Mesendoderm (in vitro differentiated cells): ENCODE data around the gene GOT1.

Experiments
- DNase-seq: peaks from one replicate; pipeline ENCODE4 v3.0.0; 2013
- H2AK5ac ChIP-seq: 2 replicates; pipeline ENCODE4 v1.6.1; 2013; ENCODE audit warnings: low read length, inconsistent platforms
- H2BK120ac ChIP-seq: 2 replicates; pipeline ENCODE4 v1.6.1; 2013; ENCODE audit warnings: low read depth, mild to moderate bottlenecking, low read length, moderate library complexity, mixed read lengths
- H2BK15ac ChIP-seq: replicated peaks from 2 replicates; pipeline ENCODE4 v1.6.1; 2013; ENCODE audit warnings: low read depth, mild to moderate bottlenecking, moderate library complexity
- H2BK5ac ChIP-seq: 2 replicates; pipeline ENCODE4 v1.6.1; 2013; ENCODE audit warnings: low read length, inconsistent platforms
- H3K18ac ChIP-seq: 2 replicates; pipeline ENCODE4 v1.6.1; 2013; ENCODE audit warnings: mild to moderate bottlenecking, low read length, mixed read lengths
- H3K23ac ChIP-seq: one replicate; pipeline ENCODE4 v1.6.1; 2013; ENCODE audit warnings: low read length
- H3K27ac ChIP-seq: 2 replicates; pipeline ENCODE4 v1.5.1; 2013; ENCODE audit warnings: low read depth, mild to moderate bottlenecking, inconsistent platforms, low read length, moderate library complexity
- H3K27me3 ChIP-seq: 2 replicates; pipeline ENCODE4 v1.6.1; 2013; ENCODE audit warnings: low read length, control low read depth, mild to moderate bottlenecking, inconsistent platforms; ENCODE audit not compliant: insufficient read depth, poor library complexity
- H3K36me3 ChIP-seq: 2 replicates; pipeline ENCODE4 v1.6.1; 2013; ENCODE audit warnings: low read length, inconsistent platforms; ENCODE audit not compliant: control insufficient read depth, insufficient read depth
- H3K4ac ChIP-seq: one replicate; pipeline ENCODE4 v1.6.1; 2013; ENCODE audit warnings: low read depth, mild to moderate bottlenecking, low read length, moderate library complexity
- H3K4me1 ChIP-seq: 2 replicates; pipeline ENCODE4 v1.6.1; 2013; ENCODE audit warnings: low read depth, low read length, inconsistent platforms; ENCODE audit not compliant: control insufficient read depth
- H3K4me2 ChIP-seq: 2 replicates; pipeline ENCODE4 v1.6.1; 2013; ENCODE audit warnings: low read length
- H3K4me3 ChIP-seq: 2 replicates; pipeline ENCODE4 v1.5.1; 2013; ENCODE audit warnings: mild to moderate bottlenecking, low read length
- H3K56ac ChIP-seq: one replicate; pipeline ENCODE4 v1.6.1; 2013; ENCODE audit warnings: low read length
- H3K79me1 ChIP-seq: 2 replicates; pipeline ENCODE4 v1.6.1; 2013; ENCODE audit warnings: low read length, inconsistent platforms
- H3K79me2 ChIP-seq: 2 replicates; pipeline ENCODE4 v1.6.1; 2013; ENCODE audit warnings: mild to moderate bottlenecking, low read length; ENCODE audit not compliant: control insufficient read depth, insufficient read depth
- H3K9ac ChIP-seq: 2 replicates; pipeline ENCODE4 v1.6.1; 2013; ENCODE audit warnings: low read length, inconsistent platforms
- H4K5ac ChIP-seq: one replicate; pipeline ENCODE4 v1.6.1; 2013; ENCODE audit warnings: low read length
- H4K8ac ChIP-seq: one replicate; pipeline ENCODE4 v1.6.1; 2013; ENCODE audit warnings: low read depth, mild to moderate bottlenecking, control low read depth, low read length, moderate library complexity
- WGBS: extraction: QIAGEN DNeasy Blood & Tissue Kit; methylation state at CpG from one replicate; pipeline ENCODE4 v1.1.7; 2013; ENCODE audit warnings: low lambda C conversion rate, missing lambda C conversion rate; ENCODE audit not compliant: insufficient coverage; ENCODE audit errors: extremely low coverage; 5-methylcytosine and 5-hydroxymethylcytosine counted together

The GOT1 gene

DNA sequence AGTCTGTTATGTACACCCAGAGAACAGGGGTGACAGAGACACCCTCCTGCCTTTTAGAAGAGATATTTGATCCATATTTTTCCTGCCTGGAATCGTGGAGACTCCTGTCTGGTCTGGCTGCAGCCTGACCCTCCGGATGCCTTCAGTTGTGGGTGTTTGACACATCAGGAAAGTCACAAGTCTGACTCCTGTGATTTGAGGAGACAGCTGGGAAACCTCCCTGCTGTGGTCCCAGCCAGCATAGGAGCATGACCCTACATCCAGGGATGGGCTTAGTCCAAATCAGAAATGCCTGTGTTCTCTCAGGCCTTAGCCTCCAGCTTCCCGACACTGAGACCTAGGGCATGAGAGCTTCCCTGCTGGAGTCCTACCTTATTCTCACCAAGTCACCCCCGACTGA is 43.4 kb downstream of the GOT1 start:
- Histone ChIP-seq H3K9ac (no peak overlapping the region), H3K4me3 (no peak overlapping the region), H4K8ac (no peak overlapping the region), H3K4me2 (no peak overlapping the region), H3K79me1 (no peaks in the 10 kb centered on the region), H3K4me1 (peaks cover 17% of the 10 kb centered on the region), H3K56ac (no peak overlapping the region), H2BK5ac (no peak overlapping the region), H3K23ac (no peak overlapping the region), H4K5ac (no peak overlapping the region), H2BK15ac (no peak overlapping the region), H3K4ac (no peak overlapping the region), H3K27ac (no peak overlapping the region), H2AK5ac (no peak overlapping the region), H3K18ac (no peak overlapping the region), H2BK120ac (no peak overlapping the region), H3K79me2 (no peaks in the 10 kb centered on the region), H3K27me3 (no peaks in the 10 kb centered on the region), H3K36me3 (no peaks in the 10 kb centered on the region)
- WGBS: no CpG with 5 or more reads among the region's 4 CpGs
- no peak for DNase-seq

DNA sequence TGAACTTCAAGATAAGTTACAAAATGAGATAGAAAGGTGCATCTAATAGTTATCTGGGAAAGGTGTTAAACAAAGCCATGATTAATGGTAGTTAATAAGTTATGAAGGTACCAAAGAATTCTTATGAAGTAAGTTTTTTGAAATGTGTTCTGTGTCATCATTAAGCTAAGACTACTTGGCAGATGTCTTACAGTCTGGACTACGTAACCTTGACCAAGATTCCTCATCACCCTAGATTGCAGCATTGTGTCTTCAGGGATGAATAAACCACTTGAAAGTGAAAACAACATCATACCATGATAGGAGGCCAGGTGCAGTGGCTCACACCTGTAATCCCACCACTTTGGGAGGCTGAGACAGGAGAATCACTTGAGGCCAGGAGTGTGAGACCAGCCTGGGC is 48.2 kb downstream of the GOT1 start:
- Histone ChIP-seq H4K5ac (no peak overlapping the region), H3K9ac (no peak overlapping the region), H3K56ac (no peak overlapping the region), H3K79me2 (no peaks in the 10 kb centered on the region), H3K4me2 (no peak overlapping the region), H4K8ac (no peak overlapping the region), H2BK15ac (no peak overlapping the region), H3K4me1 (peaks cover 6% of the 10 kb centered on the region), H2AK5ac (no peak overlapping the region), H3K36me3 (no peaks in the 10 kb centered on the region), H3K27me3 (no peaks in the 10 kb centered on the region), H3K4ac (no peak overlapping the region), H3K79me1 (no peaks in the 10 kb centered on the region), H2BK120ac (no peak overlapping the region), H3K18ac (no peak overlapping the region), H3K27ac (no peak overlapping the region), H2BK5ac (no peak overlapping the region), H3K4me3 (no peak overlapping the region), H3K23ac (no peak overlapping the region)
- no peak for DNase-seq
- WGBS: no CpG with 5 or more reads among the region's 1 CpG

DNA sequence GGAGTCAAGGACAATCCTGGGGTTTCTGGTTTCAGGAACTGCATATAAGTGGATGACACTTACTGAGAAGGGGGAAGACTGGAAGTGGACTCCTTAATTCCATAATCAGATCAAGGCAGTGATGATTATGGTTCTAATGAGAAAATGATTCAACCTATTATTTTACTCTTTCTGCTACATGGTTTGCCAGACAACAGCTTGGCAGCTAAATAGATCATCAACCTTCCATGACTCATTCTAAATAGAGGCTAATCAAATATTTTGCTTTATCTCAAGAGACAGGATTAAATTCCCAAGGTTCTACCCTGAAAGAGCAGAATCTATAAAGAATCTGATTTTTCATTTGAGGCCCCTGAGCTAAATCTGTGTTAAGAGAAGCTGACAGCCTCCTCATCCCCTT is 55.0 kb downstream of the GOT1 start:
- H4K8ac ChIP-seq: no peak overlapping the region
- no peak overlapping the region for H3K27ac ChIP-seq
- H3K4ac ChIP-seq: no peak overlapping the region
- no peaks in the 10 kb centered on the region for H3K79me1 ChIP-seq
- no peak for DNase-seq
- no peak overlapping the region for H2BK120ac ChIP-seq
- no peaks in the 10 kb centered on the region for H3K27me3 ChIP-seq
- no peaks in the 10 kb centered on the region for H3K4me1 ChIP-seq
- H3K23ac ChIP-seq: no peak overlapping the region
- no peak overlapping the region for H2BK15ac ChIP-seq
- no peak overlapping the region for H3K56ac ChIP-seq
- H2BK5ac ChIP-seq: no peak overlapping the region
- H2AK5ac ChIP-seq: no peak overlapping the region
- no peak overlapping the region for H4K5ac ChIP-seq
- no peaks in the 10 kb centered on the region for H3K79me2 ChIP-seq
- no peak overlapping the region for H3K18ac ChIP-seq
- no peak overlapping the region for H3K4me3 ChIP-seq
- no peak overlapping the region for H3K4me2 ChIP-seq
- no peaks in the 10 kb centered on the region for H3K36me3 ChIP-seq
- H3K9ac ChIP-seq: no peak overlapping the region

DNA sequence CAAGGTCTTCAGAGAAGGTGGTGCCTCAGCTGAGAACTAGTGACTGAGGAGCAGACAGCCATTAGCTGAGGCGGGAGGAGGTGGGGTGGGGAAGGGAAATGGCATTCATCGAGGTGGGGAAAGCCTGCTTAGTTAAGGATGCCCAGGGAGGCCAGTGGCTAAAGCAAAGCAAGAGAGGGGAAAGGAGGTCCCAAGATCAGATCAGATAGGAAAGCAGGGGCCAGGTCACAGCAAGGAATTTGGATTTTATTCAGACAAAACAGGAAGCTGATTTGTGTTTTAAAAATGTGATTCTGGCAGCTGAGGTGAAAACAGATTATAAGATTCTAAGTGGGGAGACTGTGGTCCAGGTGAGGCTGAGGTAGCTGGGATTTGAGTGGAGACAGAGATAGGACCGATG is 55.5 kb downstream of the GOT1 start:
- Histone ChIP-seq H3K9ac (no peak overlapping the region), H3K4me2 (no peak overlapping the region), H3K18ac (no peak overlapping the region), H3K4me1 (peaks cover 4% of the 10 kb centered on the region), H3K27me3 (no peaks in the 10 kb centered on the region), H2BK120ac (no peak overlapping the region), H2AK5ac (no peak overlapping the region), H3K56ac (no peak overlapping the region), H3K23ac (no peak overlapping the region), H3K27ac (no peak overlapping the region), H3K79me1 (no peaks in the 10 kb centered on the region), H2BK5ac (no peak overlapping the region), H3K79me2 (no peaks in the 10 kb centered on the region), H3K4me3 (no peak overlapping the region), H4K5ac (no peak overlapping the region), H3K4ac (no peak overlapping the region), H2BK15ac (no peak overlapping the region), H3K36me3 (no peaks in the 10 kb centered on the region), H4K8ac (no peak overlapping the region)
- no CpG with 5 or more reads among the region's 3 CpGs for WGBS
- DNase-seq: no peak

DNA sequence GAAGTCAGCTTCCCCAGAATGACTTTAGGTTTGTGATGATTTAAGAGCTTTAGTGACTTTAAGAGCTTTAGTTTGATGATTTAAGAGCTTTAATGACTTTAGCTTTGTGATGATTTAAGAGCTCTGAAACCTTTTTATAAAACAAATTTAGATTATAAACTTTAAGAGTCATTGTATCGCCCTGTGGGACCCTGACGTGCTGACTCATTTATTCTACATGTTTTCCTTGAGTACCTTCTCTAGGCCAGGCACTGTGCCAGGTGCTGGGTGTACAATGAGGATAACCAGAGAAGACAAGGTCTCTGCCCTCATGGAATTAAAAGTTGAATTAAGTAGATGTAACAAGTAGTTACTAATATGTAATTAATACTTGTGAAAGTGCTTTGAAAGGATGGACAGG is 55.9 kb downstream of the GOT1 start:
- H3K23ac ChIP-seq: no peak overlapping the region
- no peak overlapping the region for H2BK5ac ChIP-seq
- H2BK15ac ChIP-seq: no peak overlapping the region
- H3K9ac ChIP-seq: no peak overlapping the region
- no peak for DNase-seq
- no peaks in the 10 kb centered on the region for H3K27me3 ChIP-seq
- no peaks in the 10 kb centered on the region for H3K36me3 ChIP-seq
- no peak overlapping the region for H3K27ac ChIP-seq
- H3K4me1 ChIP-seq: peaks cover 6% of the 10 kb centered on the region
- H3K79me2 ChIP-seq: no peaks in the 10 kb centered on the region
- no peak overlapping the region for H3K4ac ChIP-seq
- no peak overlapping the region for H4K8ac ChIP-seq
- whole genome bisulfite sequencing: no CpG with 5 or more reads among the region's 2 CpGs
- no peak overlapping the region for H3K4me3 ChIP-seq
- H3K4me2 ChIP-seq: no peak overlapping the region
- no peak overlapping the region for H3K18ac ChIP-seq
- H2BK120ac ChIP-seq: no peak overlapping the region
- no peak overlapping the region for H4K5ac ChIP-seq
- no peak overlapping the region for H3K56ac ChIP-seq
- H2AK5ac ChIP-seq: no peak overlapping the region
- no peaks in the 10 kb centered on the region for H3K79me1 ChIP-seq

DNA sequence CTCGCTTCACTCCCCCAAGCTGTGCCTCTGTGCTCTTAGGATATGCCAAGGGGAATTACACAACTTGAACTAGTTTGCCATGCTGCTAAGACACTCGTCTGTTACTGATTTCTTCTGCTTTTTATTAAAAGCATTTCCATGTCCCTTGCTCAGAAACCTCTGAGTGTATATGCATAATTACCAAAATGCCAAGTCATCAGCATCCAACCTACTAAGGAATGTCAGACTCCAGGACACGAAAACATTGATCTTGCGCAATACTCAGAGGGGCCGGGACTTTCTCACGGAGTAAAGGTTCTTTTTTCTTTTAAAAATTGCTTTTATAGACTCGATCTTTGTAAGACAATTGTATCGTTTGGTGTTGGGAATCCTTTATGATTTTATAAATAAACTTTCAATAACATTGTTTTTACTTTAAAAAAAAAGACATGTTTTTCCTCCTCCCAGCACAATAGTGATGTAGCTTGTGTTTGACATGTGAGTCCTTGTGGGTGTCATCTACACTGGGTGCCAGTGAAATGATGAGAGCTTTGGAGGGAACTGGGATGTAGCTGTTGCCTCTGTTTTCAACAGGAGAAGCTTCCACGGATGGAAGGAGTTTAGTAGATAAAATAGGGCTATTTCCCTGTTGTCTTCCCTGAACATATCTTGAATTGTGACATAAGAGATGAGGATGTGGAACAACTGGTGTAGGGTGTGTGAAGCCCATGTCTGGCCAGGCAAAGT is 57.7 kb downstream of the GOT1 start:
- no peak overlapping the region for H3K4me2 ChIP-seq
- no peak overlapping the region for H3K4ac ChIP-seq
- H3K9ac ChIP-seq: no peak overlapping the region
- peaks cover 6% of the 10 kb centered on the region for H3K4me1 ChIP-seq
- H3K79me2 ChIP-seq: no peaks in the 10 kb centered on the region
- H3K4me3 ChIP-seq: no peak overlapping the region
- H4K8ac ChIP-seq: no peak overlapping the region
- no peak overlapping the region for H3K23ac ChIP-seq
- no peaks in the 10 kb centered on the region for H3K36me3 ChIP-seq
- no peak overlapping the region for H4K5ac ChIP-seq
- H3K27ac ChIP-seq: no peak overlapping the region
- H2BK120ac ChIP-seq: no peak overlapping the region
- H3K56ac ChIP-seq: no peak overlapping the region
- H3K18ac ChIP-seq: no peak overlapping the region
- no peak overlapping the region for H2BK5ac ChIP-seq
- no peaks in the 10 kb centered on the region for H3K79me1 ChIP-seq
- H2BK15ac ChIP-seq: no peak overlapping the region
- H3K27me3 ChIP-seq: no peaks in the 10 kb centered on the region
- peak; percentile 37 for DNase-seq
- WGBS: no CpG with 5 or more reads among the region's 9 CpGs
- no peak overlapping the region for H2AK5ac ChIP-seq
